GM18505 (cell line): ENCODE results near the gene SLC39A3.

Experiments used
- ATAC-seq: cut with Tn5 transposase; IDR thresholded peaks from one replicate; pipeline ENCODE4 v1.9.1; 2021; ENCODE audit not compliant: unreplicated experiment
- POLR2A ChIP-seq: IDR thresholded peaks from 4 replicates; pipeline ENCODE4 v1.6.1; 2011; ENCODE audit warnings: borderline replicate concordance; ENCODE audit not compliant: insufficient read depth, insufficient read length; ENCODE audit errors: extremely low read depth

Gene SLC39A3

DNA sequence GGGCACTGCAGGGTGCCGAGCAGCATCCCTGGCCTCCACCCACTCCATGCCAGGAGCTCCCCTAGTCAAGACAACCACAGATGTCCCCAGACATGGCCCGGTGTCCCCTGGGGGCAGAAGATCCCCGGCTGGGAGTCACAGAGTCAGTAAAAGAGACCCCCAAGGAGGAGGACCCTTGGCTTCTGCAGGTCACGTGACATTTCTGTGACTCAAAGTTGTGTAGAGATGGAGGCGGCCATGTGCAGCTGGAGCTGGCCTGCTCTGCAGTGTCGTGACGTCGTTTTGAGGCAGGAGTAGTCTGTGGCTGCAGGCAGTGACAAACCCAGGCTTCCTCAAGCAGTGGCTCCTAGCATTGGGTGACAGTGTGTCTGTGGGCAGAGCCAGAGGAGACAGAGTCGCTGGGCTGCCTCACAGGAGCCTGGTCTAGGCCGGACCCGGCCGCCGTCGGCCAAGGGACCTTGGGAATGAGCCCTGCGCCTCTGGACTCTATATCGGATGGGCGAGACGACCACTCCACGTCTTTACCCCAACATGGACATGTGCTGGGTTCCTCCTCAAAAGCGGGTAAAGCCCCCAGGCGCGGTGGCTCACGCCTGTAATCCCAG lies 10.9 kb downstream of the SLC39A3 start:
- no peak for TF ChIP-seq POLR2A
- no peak for ATAC-seq

- TF ChIP-seq POLR2A: no peak
Observed at GRCh38 chr19:2727640-2727944, 12.2 kb downstream of the SLC39A3 start.

DNA sequence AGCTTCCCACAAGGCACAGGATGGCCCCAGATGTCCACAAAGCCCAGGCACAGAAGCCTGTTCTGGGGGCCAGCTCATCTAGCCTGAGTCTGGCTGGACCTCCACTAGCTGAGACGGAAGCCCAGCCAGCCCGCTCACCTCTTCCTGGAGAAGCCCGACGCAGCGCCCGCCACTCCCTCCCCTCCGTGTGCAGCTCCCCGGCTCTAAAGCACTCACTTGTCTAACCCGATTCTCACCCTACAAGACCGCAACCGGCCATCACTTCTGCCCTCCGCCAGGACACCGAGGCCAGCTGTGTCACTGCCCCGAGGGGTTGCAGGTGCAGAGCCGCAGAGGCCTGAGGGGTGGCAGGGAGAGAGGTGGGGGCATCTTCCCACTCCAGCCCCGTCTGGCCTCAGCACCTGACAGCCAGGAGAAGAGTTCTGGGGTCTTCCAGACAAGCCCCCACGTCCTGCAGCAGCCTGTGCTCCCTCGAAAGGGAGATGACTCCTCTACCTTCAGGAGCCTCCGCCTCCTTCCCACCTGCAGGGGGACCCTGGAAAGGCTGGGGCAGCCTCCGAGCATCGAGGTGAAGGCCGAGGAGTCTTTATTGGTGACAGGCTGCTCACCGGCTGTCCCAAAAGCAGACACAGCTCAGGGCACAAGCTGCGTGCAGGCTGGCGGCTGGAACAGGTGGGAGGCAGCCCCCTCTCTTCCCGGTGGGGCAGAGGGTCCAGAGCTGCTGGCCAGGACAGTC lies 12.7 kb downstream of the SLC39A3 start:
- TF ChIP-seq POLR2A: no peak
- no peak for ATAC-seq

More at GRCh38 chr19:2727640-2727944, 12.2 kb downstream of the SLC39A3 start:
- ATAC-seq: no peak

DNA sequence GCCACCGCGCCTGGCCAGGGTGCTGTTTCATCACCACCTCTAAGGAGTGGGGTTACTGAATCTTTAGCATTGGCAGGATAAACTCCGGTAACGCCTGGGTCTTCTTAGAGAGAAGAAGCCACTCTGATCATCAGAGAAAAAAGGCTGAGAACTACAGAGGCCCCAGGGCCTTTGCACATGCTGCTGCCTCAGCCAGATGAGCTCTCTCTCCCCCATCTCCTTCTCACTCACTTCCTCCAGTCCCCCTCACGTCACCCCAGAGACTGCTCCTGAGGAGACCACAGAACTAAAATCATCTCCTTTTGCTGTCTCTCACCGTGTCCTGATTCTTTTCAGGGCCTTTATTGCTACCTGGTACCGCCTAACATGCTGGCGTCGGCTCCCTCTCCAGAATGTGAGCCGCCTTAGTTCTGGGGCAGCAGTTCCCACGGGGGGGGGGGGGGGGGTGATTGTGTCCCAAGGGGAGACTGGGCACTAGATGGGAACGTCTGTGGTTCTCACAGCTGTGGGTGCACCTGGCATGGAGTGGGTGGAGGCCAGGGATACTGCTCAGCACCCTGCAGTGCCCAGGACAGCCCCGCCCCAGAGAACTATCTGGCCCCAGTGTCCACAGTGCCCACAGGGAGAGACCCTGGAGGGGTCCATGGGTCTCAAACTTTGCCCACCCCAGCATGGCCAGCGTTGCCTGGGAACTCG lies 13.5 kb downstream of the SLC39A3 start:
- TF ChIP-seq POLR2A: no peak
- no peak for ATAC-seq

GRCh38 chr19:2724148-2724557 lies 15.7 kb downstream of the SLC39A3 start:
- no peak for TF ChIP-seq POLR2A
- no peak for ATAC-seq

DNA sequence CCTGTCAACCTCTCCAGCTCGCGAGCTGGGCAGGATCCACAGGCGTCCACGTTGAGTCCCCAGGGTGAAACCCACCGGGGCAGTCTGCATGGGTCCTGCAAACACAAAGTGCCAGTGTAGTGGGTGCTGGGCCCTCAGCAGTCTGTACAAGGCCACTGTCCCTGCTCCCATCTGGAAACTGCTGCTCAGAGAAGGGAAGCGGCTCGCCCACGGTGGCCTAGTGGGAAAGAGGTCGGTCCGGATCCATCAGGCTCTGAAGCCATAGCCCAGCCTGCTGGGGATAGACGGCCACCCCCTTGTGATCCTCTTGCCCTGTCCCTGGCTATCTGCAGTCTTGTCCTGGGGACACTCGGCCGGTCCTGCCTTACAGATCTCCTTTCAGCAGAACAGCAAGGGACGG lies 16.1 kb downstream of the SLC39A3 start:
- no peak for ATAC-seq
- TF ChIP-seq POLR2A: no peak

DNA sequence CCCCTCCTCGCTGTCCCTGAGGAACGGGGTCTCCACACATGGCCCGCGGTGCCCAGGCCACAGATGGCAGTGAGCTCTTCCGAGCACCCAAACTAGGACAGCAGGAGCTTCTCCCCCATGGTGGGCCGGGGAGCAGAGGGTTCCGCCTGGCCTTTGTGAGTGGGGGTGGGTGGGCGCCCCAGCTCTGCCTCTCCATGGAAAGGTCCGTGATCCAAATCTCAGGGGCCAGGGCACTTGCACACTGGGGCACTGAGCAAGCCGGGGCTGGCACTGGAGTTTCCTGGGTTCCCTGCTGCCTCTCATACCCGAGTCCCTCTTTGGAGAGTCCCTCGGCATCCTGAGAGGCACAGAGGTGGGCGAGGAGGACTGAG lies 16.5 kb downstream of the SLC39A3 start:
- TF ChIP-seq POLR2A: no peak
- ATAC-seq: no peak

DNA sequence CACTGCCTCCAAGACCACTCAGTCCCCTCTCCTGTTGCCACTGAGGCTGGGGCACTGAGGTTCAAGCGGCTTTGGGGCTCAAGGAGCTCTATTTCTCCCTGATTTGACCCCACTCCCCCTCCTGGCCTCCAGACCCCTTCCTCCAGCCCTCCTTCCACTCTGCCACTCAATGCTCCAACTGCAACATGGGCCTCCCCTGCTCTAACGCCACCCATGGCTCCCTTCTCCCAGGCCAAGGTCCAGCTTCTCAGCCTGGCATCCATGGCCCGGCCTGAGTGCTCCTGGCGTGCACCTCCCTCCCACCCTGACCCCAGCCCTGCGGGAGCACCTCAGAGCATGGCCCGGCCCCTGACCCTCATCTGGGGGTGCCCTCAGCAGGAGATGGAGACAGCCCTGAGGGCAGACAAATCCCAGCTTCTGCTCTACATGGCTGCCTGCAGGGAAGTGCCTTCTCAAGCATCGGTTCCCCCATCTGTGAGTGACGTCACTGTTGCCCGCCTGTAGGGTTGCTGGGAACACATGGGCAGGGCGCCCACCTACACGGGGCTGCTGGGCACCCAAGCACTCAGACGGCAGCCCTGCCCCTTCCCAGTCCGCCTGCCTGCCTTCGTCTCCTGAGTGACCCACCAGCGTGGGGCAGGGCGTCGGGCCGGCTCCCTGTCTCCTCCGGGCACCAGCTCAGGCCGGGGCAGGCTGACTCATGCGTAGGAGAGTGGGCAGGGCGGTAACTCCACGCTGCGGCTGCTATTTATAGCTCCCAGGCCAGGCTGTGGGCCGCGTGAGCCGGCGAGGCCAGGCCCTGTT lies 17.1 kb downstream of the SLC39A3 start:
- ATAC-seq: no peak
- TF ChIP-seq POLR2A: no peak

- no peak for TF ChIP-seq POLR2A
Observed at GRCh38 chr19:2721570-2722540, 18.0 kb downstream of the SLC39A3 start.

DNA sequence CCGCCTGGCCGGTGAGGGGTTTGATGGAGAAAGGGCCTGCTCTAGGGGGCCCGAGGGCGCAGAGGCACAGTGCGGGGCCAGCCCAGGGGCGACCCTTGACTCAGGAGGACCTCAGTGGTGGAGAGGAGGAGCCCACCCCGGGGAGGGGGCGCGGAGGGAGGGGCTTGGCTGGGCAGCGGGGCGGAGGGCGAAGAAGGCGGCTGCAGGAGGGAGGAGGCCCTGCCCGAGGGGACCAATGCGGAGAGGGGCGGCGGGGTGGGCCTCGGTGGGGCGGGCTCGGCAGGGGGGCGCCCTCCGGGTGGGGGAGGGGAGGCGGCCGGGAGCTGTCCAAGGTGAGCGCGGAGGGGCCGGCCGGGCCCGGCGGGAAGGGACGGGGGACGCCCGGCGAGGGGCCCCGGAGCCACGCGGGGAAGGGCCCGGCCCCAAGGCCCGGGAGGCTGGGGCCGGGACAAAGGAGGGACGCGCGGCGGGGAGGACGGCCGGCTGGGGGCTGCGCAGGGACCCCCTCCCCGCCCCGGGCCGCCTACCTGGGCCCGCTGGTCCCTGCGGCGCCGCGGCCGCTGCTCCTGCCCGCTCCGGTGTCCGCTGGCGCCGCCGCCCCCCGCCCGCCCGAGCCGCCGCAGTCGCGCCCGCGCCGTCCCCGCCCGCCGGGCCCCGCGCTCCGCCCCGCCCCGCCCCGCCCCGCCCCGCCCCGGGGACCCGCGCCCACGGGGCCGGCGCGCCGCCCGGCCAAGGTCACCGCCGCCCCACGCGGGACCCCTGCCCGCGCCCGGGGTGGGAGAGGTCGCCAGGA lies 18.8 kb downstream of the SLC39A3 start, which contains the start of gene DIRAS1:
Gene DIRAS1, minus strand, starts transcription at position 596 of the 793 bp plus-strand sequence. CDS start 3,566 bp downstream, outside the sequence.
- ATAC-seq: no peak

More at GRCh38 chr19:2721570-2722540, 18.0 kb downstream of the SLC39A3 start:
- no peak for ATAC-seq

GRCh38 chr19:2719920-2720776 lies 19.7 kb downstream of the SLC39A3 start:
- no peak for TF ChIP-seq POLR2A
- ATAC-seq: no peak

More for the DNA sequence above, 18.8 kb downstream of the SLC39A3 start, which contains the start of gene DIRAS1:
- TF ChIP-seq POLR2A: no peak
